Body of pancreas (tissue), 4 donors: Measurements from ENCODE around the gene PSORS1C1.

Source experiments
- POLR2A ChIP-seq, 3 donors: fragments of 450-650 bp; IDR thresholded peaks; one replicate each; pipeline ENCODE4 v1.6.1; 2016; ENCODE audit warnings: antibody characterized with exemption in 3 of 3, mild to moderate bottlenecking in 2 of 3
- TF ChIP-seq, protein P1 (sequence below), 7 experiments: fragments of 450-650 bp in 4 of 7; fragments of 200-600 bp in 3 of 7; sonication (generic) in 3 of 7; IDR thresholded peaks; one replicate each; pipeline ENCODE4 v1.5.1; 2016 to 2019; ENCODE audit warnings: antibody characterized with exemption in 7 of 7

DNA sequence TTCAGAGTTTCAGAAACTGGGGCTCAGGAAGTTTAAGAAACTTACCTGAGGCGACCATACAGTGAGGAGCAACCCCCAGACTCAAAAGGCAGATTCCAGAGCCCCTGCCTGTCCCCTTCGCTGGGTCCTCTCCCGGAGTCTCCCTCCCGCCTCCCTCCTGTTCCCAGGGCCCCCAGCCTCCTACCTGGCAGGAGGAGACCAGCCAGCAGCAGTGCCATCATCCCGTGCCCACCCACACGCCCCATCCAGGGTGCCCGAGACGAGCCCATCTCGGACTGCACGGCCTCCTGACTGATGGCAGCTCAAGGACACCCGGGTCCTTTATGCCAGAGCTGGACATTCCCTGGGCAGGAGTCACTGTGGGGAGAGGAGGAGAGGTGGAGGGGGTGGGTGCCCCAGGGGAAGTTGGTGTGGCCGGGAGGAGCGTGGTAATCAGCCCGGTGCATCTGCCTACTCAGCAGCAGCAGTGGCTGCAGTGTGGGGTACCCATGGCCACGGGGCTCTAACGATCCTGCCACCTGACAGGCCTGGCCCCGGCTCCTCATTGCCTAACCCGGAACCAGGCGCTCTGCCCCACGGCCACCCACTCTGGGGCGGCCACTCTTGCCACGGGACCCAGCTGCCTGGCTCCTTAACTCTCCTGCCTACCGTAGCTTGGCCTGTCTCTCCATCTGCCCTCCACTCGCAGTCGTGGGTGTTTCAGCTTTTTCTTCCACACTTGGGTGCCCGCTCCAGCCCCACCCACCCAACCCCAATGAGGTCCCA, 5.7 kb downstream of the PSORS1C1 start, which contains the start of gene CDSN:
- TF ChIP-seq POLR2A (IDR thresholded peaks at IDR 0.05): no peak
- TF ChIP-seq, protein P1, sequence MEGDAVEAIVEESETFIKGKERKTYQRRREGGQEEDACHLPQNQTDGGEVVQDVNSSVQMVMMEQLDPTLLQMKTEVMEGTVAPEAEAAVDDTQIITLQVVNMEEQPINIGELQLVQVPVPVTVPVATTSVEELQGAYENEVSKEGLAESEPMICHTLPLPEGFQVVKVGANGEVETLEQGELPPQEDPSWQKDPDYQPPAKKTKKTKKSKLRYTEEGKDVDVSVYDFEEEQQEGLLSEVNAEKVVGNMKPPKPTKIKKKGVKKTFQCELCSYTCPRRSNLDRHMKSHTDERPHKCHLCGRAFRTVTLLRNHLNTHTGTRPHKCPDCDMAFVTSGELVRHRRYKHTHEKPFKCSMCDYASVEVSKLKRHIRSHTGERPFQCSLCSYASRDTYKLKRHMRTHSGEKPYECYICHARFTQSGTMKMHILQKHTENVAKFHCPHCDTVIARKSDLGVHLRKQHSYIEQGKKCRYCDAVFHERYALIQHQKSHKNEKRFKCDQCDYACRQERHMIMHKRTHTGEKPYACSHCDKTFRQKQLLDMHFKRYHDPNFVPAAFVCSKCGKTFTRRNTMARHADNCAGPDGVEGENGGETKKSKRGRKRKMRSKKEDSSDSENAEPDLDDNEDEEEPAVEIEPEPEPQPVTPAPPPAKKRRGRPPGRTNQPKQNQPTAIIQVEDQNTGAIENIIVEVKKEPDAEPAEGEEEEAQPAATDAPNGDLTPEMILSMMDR (IDR thresholded peaks at IDR 0.05): no peak
